Stimulated activated CD4-positive, alpha-beta T cell treated with anti-CD3 and anti-CD28 coated beads, Interleukin-1b, Interleukin-23, amount 100 ng/mL, for 4 hours (primary cell): ENCODE data around the gene GAREM1.
"Not testable (repeated sequence)": the region's sequence is repeated elsewhere in the genome, so short reads cannot be mapped to it uniquely, and the experiment has no call there.

ENCODE experiments used
- DNase-seq, 2 donors: peaks; one replicate each; pipeline ENCODE4 v3.0.0-alpha.2; 2020; ENCODE audit warnings: low read depth in 2 of 2

Gene GAREM1

DNA sequence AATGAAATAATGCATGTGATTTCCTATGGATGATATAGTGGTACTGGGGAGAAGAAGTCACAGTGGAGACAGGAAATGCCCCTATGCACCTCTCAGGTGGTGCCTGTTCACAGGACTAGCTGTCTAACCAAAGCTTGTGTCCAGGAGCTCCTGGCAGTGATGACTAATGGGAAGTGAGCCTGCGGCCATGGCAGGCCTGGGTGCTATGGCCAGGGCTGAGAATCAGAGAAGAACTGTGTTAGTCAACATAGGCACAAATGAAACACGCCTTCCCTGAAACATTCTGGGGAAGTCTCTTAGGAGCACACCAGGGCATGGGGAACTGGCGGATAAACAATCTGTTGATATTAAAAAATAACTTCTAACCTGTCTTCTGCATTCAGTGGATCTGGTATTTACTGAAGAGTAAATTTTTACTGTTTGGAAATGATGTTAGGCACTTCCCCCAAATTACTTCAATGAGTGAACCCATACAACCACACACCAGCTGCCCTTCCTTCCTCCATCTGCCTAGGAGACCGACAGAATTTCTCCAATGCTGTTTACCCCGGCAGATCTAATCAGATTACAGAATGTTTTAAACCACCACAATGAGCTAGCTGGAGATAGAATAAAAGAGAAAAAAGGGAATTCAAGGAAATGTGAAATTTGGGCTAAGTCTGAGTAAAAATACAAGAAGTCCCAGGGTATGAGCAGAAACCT lies 213.4 kb downstream of the GAREM1 start:
- DNase-seq: no peak

- DNase-seq: no peak
Observed at GRCh38 chr18:32255570-32255969, 215.1 kb downstream of the GAREM1 start.

DNA sequence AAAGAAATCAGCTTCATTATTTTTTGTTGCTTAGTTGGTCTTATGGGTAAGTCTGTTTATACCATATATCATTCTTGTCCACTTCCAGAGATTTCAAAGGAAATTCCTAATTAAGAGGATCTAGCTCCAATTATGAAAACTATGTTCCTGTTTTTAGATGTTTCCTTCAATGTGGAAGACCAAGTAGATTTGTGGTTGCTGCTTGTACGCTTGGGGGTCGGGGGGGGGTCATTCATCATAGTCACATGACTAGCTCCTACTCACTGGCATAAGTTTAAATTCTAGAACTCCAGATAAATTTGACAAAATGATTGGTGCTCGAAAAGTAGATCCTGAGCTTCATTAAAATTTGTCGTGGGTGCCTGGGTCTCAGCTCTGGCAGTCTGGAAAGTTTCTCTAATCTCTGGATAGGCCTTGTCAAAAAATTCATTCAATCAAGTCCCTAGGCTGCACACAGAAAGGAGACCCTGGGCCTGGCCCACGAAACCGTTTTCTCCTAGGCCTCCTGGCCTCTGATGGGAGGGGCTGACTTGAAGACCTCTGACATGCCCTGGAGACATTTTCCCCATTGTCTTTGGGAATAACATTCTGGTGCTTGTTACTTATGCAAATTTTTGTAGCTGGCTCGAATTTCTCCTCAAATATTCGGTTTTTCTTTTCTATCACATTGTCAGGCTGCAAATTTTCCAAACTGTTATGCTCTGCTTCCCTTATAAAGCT lies 218.4 kb downstream of the GAREM1 start:
- DNase-seq: no peak

GRCh38 chr18:32251466-32251865 lies 219.2 kb downstream of the GAREM1 start:
- DNase-seq: no peak

- no peak for DNase-seq
Observed at GRCh38 chr18:32249147-32249929, 221.3 kb downstream of the GAREM1 start.

DNA sequence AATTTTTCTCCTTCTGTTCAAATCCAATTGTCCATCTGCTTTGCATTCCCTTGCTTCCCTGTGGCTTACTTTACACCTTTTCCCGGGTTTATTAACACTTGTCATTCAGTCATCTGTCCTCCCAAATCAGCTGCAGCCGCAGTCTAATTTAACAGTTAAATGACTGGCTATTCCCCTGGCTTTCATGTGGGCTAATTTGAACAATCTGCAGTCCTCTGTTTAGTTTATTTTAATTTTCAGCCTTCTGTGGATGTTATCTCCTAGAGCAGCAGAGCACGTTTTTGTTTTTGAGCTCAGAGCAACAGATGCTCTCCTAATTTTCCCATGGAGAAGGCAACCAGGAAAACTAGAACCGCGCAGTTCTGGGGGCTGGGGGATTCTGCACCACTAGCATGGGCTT lies 225.8 kb downstream of the GAREM1 start:
- no peak for DNase-seq

DNA sequence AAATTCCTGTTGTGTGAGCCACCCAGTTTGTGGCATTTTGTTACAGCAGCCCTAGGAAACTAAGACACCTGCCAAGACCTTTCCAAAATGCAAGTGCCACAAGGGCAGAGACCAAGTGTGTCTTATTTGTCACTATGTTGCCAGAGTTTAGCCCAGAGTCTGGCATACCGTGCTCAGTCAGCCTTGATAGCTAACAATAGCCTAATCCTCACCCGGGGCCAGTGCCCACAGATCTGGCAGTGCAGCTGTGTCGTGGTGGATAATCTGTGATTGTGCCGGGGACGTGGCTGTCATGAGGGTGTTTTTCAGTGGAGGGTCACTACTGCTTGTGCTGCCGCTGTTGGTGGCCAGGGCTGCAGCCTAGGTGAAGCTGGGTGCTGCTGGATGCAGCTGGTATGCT lies 227.3 kb downstream of the GAREM1 start:
- no peak for DNase-seq

- no peak for DNase-seq
Observed at GRCh38 chr18:32242395-32242794, 228.3 kb downstream of the GAREM1 start.

DNA sequence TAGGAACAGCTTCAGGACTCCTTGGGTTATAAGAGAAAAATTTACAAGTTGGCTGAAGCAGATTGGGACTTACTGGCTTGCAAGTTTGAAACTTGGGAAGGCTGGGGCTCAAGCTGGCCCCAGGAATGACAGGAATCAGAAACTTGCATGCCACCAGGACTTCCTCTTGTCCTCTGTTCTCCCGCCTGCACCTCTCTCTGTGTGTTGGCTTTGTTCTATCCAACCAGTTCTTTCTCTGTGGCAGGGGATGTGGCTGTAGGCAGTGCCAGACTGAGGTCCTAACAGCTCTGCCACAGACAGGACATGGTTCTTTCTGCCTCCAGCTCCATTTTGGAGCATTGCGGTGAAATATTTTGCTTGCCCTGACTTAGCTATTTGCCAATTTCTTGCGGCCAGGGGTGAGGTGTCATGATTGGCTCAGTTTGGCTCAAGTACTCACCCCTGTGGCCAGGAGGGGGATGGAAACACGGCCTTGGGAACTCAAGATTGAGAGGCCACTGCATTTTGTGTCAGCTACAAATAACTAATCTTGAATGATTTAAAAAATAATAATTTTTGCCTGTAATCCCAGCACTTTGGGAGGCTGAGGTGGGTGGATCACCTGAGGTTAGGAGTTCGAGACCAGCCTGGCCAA lies 231.9 kb downstream of the GAREM1 start:
- no peak for DNase-seq

GRCh38 chr18:32237049-32237448 lies 233.6 kb downstream of the GAREM1 start:
- DNase-seq: no peak

DNA sequence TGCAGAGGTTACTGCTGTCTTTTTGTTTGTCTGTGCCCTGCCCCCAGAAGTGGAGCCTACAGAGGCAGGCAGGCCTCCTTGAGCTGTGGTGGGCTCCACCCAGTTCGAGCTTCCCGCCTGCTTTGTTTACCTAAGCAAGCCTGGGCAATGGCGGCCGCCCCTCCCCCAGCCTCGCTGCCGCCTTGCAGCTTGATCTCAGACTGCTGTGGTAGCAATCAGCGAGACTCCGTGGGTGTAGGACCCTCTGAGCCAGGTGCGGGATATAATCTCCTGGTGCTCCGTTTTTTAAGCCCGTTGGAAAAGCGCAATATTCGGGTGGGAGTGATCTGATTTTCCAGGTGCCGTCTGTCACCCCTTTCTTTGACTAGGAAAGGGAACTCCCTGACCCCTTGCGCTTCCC lies 237.3 kb downstream of the GAREM1 start:
- not testable (repeated sequence) for DNase-seq

GRCh38 chr18:32219431-32220018 lies 251.2 kb downstream of the GAREM1 start:
- DNase-seq: no peak

DNA sequence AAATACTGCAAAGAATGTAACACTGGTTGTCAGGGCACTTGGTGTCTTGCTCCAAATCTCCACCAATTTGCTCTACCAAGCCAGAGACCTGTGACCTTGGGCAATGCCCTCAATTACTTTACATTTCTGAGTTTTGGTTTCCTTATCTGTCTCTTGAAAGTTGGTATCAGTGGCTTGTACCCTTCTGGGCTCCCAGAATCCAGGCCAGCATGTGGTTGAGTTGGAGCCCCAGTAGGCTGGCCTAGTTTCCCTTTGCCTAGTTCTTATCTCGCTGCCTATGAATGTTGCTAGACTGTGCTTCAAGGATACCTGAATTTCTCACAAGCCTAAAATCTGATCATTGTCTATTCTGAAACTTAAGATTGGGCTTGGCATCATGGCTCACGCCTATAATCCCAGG lies 254.3 kb downstream of the GAREM1 start:
- DNase-seq: no peak

DNA sequence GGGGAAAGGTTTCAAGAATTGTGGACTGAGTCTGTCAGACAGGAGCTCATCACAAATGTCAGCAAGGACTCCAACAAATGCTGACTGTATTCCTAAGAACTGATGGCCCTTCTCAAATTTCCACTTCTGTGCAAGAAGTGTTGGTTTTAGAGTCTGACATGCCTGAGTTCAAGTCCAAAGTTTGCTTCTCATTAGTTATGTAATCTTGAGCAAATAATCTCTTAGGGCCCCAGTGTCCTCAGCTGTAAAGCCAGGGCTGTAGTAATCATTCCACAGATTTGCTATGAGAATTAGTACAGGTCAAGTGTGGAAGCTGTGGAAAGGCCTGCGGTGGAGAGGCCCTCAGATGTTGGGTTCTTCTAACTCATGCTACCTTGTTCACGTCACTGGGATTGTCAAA lies 257.0 kb downstream of the GAREM1 start:
- DNase-seq: no peak
